ENCODE data around the gene GATD1.

Gene GATD1

DNA sequence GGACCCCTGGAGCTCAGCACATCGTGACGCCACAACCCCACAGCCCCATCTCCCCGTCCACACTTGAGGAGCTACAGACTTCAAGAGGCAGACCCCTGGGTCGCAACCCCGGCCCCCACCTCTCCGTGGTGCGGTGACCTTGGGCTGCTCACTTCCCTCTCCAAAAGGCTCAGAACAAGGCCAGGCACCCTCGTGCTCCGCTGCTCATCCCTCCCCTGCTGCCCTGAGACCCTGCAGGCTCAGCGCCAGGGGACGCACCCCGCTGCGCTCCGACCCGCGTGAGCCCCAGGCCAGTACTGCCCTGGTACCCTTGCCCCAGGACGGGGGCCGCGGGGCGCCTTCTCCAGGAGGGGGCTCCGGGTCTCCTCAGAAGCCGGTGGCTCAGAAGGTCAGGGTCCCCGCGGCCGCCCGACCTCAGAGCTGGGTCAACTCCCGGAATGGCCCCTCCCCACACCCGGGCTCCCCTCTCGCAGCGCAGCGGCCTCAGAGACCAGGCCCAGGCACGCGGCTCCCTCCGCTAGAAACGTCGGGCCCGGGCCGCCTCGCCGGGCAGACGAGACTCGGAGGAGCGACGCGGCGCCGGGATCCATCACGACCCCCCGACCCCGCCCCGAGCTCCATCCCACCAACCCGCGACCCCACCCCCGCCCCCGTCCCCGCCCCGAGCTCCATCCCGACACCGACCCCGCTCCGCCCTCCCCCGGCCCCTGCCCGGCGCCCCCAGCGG lies 563 bp downstream of the GATD1 start:
- DNase-seq, result no peak

DNA sequence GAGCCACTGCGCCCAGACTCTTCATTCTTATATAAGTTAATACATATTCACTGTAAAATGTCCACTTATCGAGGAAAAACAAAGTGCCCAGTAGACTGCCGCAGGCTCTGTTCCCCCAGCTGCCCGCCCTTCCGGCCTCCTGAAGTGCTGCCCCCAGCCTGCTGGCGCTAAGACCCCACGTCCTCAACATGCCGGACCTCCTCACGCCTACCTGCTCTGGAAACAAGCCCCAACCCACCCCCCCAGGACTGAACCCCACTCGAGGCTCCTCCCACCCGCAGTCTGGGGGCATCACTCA lies 1.1 kb downstream of the GATD1 start:
- no peak for DNase-seq

GRCh38 chr11:774873-775592 lies 2.3 kb downstream of the GATD1 start:
- DNase-seq, result no peak

DNA sequence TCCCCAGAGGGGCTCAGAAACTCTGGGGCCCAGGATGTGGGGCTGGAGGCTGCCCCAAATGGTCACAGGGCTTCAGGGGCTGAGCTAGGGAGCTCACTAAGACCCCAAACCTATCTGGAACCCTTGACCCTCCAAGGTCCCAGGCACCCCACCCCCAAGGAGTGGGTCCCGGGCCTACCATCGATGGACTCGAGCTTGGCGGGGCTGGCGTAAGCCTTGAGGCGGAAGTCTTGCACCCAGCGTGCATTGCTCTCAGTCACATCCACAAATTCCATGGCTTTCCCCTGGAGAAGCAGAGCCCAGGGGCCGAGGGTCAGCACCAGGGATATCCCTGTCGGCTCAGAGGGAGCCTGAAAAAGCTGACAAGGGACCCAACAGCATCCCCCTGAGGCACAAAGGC lies 3.5 kb downstream of the GATD1 start:
- no peak for DNase-seq

GRCh38 chr11:773425-773824 lies 3.9 kb downstream of the GATD1 start:
- no peak for DNase-seq

GRCh38 chr11:772429-773390 lies 4.6 kb downstream of the GATD1 start:
- DNase-seq, result no peak

DNA sequence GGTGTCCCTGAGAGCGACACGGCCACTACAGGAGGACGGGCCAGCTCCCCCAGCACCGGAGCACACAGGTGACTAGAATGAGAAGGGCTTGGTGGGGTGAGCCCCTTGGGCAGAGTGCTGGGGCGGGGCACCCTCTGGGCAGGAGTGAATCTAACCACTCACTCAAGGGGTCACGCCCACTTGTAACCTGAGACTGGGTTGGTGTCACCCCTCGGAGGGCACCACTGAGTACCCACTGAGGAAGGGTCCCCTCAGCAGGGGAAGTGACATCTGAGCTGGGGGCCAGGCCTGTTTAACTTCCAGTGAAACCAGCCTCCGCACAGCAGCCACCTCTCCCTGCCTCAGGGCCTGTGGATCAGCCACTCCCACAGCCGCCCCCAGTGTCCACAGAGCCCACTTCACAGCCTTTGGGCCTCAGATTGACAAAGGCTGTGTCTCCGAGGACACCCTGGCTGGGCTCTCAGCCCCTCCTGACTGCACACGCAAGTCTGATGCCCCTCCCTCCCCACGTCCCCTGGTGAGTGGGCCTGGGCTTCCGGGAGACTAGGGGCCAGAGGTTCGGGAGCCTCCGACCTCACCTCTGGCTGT lies 5.6 kb downstream of the GATD1 start:
- no peak for DNase-seq

DNA sequence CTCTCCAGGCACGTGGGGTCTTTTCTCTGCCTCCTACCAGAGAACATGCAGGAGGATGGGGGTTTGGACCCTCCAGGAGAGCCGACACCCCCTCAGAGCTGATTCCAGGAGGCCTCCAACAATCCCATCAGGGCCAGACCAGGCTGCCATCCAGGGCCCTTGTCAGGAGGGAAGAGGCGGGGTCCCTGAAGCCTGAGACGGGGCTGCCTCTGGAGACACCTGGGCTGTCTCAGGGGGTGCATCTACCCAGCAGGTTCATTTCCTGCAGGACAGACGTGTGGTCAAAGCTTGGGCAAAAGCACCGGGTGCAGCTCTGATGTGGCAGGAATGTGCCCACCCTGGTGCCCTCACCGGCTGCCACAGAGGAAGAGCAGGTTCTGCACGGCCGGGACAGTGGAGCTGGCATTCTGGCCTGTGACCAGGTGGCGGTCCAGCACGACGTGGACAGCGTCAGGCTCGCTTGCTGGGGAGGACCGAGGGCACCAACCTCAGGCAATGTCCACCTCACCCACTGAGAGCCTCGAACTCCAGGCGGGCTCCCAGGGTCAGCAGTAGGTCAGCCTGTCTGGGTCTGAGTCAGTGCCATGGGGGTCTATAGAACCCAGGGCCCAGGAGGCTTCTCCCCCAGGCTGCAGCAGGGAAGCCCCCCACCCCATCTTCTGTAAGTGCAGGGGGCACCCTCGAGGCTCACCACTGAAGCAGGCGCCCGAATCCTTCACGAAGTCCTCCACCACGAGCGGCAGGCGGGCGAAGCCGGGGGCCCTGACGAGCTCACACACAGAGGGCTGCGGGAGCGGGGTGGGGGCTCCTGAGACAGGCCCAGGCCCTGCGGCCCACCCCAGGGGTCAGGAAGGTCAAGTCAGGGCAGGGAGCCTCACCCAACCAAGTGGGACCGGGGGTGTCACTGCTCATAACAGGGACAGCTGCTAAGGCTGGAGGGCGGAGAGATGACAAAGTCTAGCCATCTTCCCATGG lies 6.4 kb downstream of the GATD1 start:
- DNase-seq, result no peak

- DNase-seq, result no peak
These were observed 7.2 kb downstream of the GATD1 start for GRCh38 chr11:769887-770641.

GRCh38 chr11:767238-767637 lies 10.0 kb downstream of the GATD1 start:
- DNase-seq, result no peak

DNA sequence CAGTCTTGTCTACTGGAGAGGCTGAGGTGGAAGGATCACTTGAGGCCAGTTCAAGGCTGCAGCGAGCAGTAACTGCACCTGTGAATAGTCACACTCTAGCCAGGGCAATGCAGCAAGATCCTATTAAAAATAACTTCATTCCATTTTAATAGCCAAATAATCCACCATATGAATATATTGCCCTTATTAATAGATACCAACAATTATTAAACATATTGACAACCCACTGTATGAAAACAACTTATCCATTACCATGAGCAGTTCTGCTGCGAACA lies 10.4 kb downstream of the GATD1 start:
- DNase-seq, result no peak

GRCh38 chr11:766106-766935 lies 11.0 kb downstream of the GATD1 start:
- no peak for DNase-seq

- DNase-seq, result no peak
These were observed 11.5 kb downstream of the GATD1 start for GRCh38 chr11:765802-766091.

GRCh38 chr11:765025-765801 lies 12.1 kb downstream of the GATD1 start:
- no peak for DNase-seq

GRCh38 chr11:764322-765024 lies 12.8 kb downstream of the GATD1 start:
- DNase-seq, result no peak

DNA sequence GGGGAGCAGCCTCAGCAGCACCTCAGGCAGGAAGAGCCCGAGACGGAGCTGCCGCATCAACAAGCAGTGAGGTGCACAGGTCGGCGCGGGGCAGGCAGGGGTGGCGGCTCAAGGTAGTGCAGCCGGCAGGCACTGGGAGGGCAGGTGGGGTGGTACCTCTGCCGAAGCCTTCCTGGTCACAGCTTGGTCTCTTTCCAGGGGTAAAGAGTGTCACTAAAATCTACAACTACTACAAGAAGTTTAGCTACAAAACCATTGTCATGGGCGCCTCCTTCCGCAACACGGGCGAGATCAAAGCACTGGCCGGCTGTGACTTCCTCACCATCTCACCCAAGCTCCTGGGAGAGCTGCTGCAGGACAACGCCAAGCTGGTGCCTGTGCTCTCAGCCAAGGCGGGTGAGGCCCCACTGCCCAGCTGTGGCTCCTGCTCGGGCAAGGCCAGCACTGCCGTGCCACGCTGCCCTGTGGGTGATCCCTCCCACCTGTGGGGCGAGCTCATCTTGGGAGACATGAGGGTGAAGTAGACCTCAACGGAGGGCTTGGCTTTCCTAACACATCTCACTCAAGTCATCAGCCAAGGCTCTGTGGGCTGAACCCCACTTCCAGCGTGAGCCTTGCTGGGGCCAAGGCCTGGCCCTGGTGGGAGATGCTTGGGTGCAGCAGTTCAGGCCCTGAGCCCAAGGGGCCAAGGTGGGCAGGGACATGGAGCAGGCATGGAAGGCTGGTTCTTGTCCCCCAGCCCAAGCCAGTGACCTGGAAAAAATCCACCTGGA lies 13.6 kb downstream of the GATD1 start:
- DNase-seq, result no peak

GRCh38 chr11:763073-763463 lies 14.2 kb downstream of the GATD1 start:
- DNase-seq, result peak; percentile 82

DNA sequence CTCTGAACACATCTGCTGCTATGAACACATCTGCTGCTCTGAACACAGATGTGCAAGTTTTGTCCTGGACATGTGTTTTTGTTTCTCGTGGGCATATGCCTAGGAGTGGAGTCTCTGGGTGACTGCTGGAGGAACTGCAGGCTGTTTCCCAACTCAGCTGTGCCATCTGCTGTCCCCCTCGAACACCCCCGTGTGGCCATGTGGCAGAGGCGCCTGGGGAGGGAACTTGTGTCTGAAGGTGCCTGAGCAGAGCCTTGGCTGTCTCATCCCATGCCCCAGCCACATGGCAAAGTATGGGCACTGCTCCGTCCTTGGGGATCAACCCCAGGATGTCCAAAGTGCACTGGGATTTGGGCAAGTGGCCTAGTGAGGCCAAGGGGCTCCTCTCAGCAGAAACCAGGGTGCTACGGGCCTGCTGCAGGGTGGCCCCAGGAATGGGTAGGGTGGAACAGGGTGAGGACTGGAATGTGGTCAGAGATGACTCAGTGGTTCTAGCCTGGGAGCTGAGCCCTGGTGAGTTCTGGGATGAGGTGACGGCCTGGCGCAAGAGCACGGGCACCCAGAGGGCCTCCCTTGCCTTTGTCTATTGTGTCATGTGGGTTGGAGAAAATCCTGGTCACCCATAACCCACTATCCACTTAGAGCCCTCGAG lies 14.7 kb downstream of the GATD1 start:
- DNase-seq, result no peak
